SK-N-SH (cell line): Measurements from ENCODE around the gene R3HDM2. TPM values are rescaled to one million over a fixed set of nuclear protein-coding genes. Genes with fewer than 3 reads are reported as not detected.
A peak's percentile ranks its signal among the peaks of the same experiment; 100 is the strongest.

ENCODE experiments used
- CTCF ChIA-PET: fragments of 300-600, 350-600 bp; formaldehyde crosslinking; extraction: SDS; loops from one replicate; lab custom pipeline; 2021; lab: Yijun Ruan, JAX
- POLR2A ChIA-PET: fragments of 350-600 bp; sonication (Branson Sonifier 250); formaldehyde crosslinking; extraction: SDS; loops from one replicate; lab custom pipeline; 2020; ENCODE audit warnings: antibody characterized with exemption, inconsistent platforms; lab: Yijun Ruan, JAX
- DNase-seq: peaks from one replicate; pipeline ENCODE4 v3.0.0; 2012
- H2AFZ ChIP-seq: fragments of 200-600 bp; sonication (generic); 2 replicates; pipeline ENCODE4 v1.8.1; 2016; ENCODE audit warnings: antibody characterized with exemption, mild to moderate bottlenecking, low read depth
- H3F3A ChIP-seq: fragments of 200-600 bp; sonication (generic); replicated peaks from 2 replicates; pipeline ENCODE3; 2016; ENCODE audit warnings: antibody characterized with exemption, mild to moderate bottlenecking; ENCODE audit not compliant: insufficient read depth
- H3K27ac ChIP-seq, 2 experiments: fragments of 200-500 bp in 1 of 2; fragments of 200-600 bp in 1 of 2; sonication (Bioruptor generic) in 1 of 2; sonication (generic), shearing (Covaris generic) in 1 of 2; 2 replicates each; pipeline versions ENCODE4 v1.5.1 to v1.6.1; 2014 to 2016; ENCODE audit warnings: low read depth in 2 of 2, inconsistent platforms in 1 of 2, low read length in 1 of 2, mild to moderate bottlenecking in 1 of 2, mixed read lengths in 1 of 2
- H3K27me3 ChIP-seq: fragments of 200-600 bp; sonication (generic), shearing (Covaris generic); 2 replicates; pipeline ENCODE4 v1.6.1; 2016; ENCODE audit warnings: mixed run types; ENCODE audit not compliant: insufficient read depth
- H3K36me3 ChIP-seq, 2 experiments: fragments of 200-500 bp in 1 of 2; fragments of 200-600 bp in 1 of 2; sonication (Bioruptor generic) in 1 of 2; sonication (generic) in 1 of 2; replicated peaks in 1 of 2; 2 replicates each; pipeline versions ENCODE3 to v1.5.1; 2014 to 2016; ENCODE audit warnings: low read length in 1 of 2, mild to moderate bottlenecking in 1 of 2; ENCODE audit not compliant: insufficient read depth in 2 of 2, control insufficient read depth in 1 of 2
- H3K4me1 ChIP-seq, 2 experiments: fragments of 200-500 bp in 1 of 2; fragments of 200-600 bp in 1 of 2; sonication (Bioruptor generic) in 1 of 2; sonication (generic), shearing (Covaris generic) in 1 of 2; 2 replicates each; pipeline versions ENCODE4 v1.5.1 to v1.6.1; 2014 to 2016; ENCODE audit warnings: low read depth in 1 of 2, low read length in 1 of 2, mixed run types in 1 of 2; ENCODE audit not compliant: insufficient read depth in 2 of 2, control insufficient read depth in 1 of 2
- H3K4me2 ChIP-seq: fragments of 200-600 bp; sonication (generic), shearing (Covaris generic); 2 replicates; pipeline ENCODE4 v1.6.1; 2017; ENCODE audit warnings: mixed run types
- H3K4me3 ChIP-seq, 2 experiments: fragments of 200-500 bp in 1 of 2; fragments of 200-600 bp in 1 of 2; sonication (Bioruptor generic) in 1 of 2; sonication (generic), shearing (Covaris generic) in 1 of 2; 2 replicates each; pipeline versions ENCODE4 v1.5.1 to v1.8.1; 2014 to 2016; ENCODE audit warnings: low read depth in 2 of 2, inconsistent platforms in 1 of 2, low read length in 1 of 2, mild to moderate bottlenecking in 1 of 2, mixed read lengths in 1 of 2, moderate library complexity in 1 of 2
- H3K79me2 ChIP-seq: fragments of 200-600 bp; sonication (generic); 2 replicates; pipeline ENCODE4 v1.8.1; 2017; ENCODE audit warnings: mild to moderate bottlenecking; ENCODE audit not compliant: insufficient read depth
- H3K9ac ChIP-seq: fragments of 200-600 bp; sonication (generic); 2 replicates; pipeline ENCODE4 v1.6.1; 2017; ENCODE audit warnings: mixed run types
- H3K9me2 ChIP-seq: fragments of 200-600 bp; sonication (generic); 2 replicates; pipeline ENCODE4 v1.6.1; 2017; ENCODE audit warnings: mixed run types
- H3K9me3 ChIP-seq: fragments of 200-600 bp; sonication (generic); 2 replicates; pipeline ENCODE4 v1.6.1; 2017; ENCODE audit warnings: mixed run types, mild to moderate bottlenecking, moderate library complexity
- H4K20me1 ChIP-seq: fragments of 200-600 bp; sonication (generic); 2 replicates; pipeline ENCODE4 v1.6.1; 2017; ENCODE audit warnings: mild to moderate bottlenecking, mixed run types; ENCODE audit not compliant: insufficient read depth
- CTCF ChIP-seq: fragments of 200-600 bp; sonication (generic); IDR thresholded peaks from 2 replicates; pipeline ENCODE4 v1.6.1; 2017; ENCODE audit warnings: antibody characterized with exemption, mild to moderate bottlenecking, moderate library complexity
- ELF1 ChIP-seq: IDR thresholded peaks from 2 replicates; pipeline ENCODE4 v1.4.0; 2012
- FOSL2 ChIP-seq: IDR thresholded peaks from 2 replicates; pipeline ENCODE4 v1.4.0; 2012; ENCODE audit warnings: low read depth, mild to moderate bottlenecking, moderate library complexity, borderline replicate concordance
- FOXM1 ChIP-seq: IDR thresholded peaks from 2 replicates; pipeline ENCODE4 v1.4.0; 2012; ENCODE audit warnings: low read depth, mild to moderate bottlenecking
- NRF1 ChIP-seq: IDR thresholded peaks from 2 replicates; pipeline ENCODE4 v1.6.1; 2012; ENCODE audit warnings: low read depth, mild to moderate bottlenecking, low read length
- RAD21 ChIP-seq: IDR thresholded peaks from 2 replicates; pipeline ENCODE4 v1.6.1; 2012; ENCODE audit warnings: mild to moderate bottlenecking, low read length
- RCOR1 ChIP-seq: fragments of 150-350 bp; IDR thresholded peaks from 2 replicates; pipeline ENCODE4 v1.6.1; 2017; ENCODE audit warnings: antibody characterized with exemption, low read length
- RFX5 ChIP-seq: IDR thresholded peaks from 2 replicates; pipeline ENCODE4 v1.6.1; 2012; ENCODE audit warnings: mild to moderate bottlenecking, improper control_type of control experiment, low read length
- SIN3A ChIP-seq: IDR thresholded peaks from 2 replicates; pipeline ENCODE4 v1.6.1; 2012; ENCODE audit warnings: low read depth, mild to moderate bottlenecking, low read length, moderate library complexity, borderline replicate concordance
- SMC3 ChIP-seq: IDR thresholded peaks from 2 replicates; pipeline ENCODE4 v1.6.1; 2012; ENCODE audit warnings: low read depth, low read length, improper control_type of control experiment
- TAF1 ChIP-seq: IDR thresholded peaks from 2 replicates; pipeline ENCODE4 v1.6.1; 2012; ENCODE audit warnings: low read depth, mild to moderate bottlenecking, low read length, moderate library complexity, borderline replicate concordance
- USF2 ChIP-seq: fragments of 150-350 bp; IDR thresholded peaks from 2 replicates; pipeline ENCODE4 v1.6.1; 2017; ENCODE audit warnings: antibody characterized with exemption, low read length, low read depth, borderline replicate concordance
- ZBTB33 ChIP-seq: IDR thresholded peaks from 2 replicates; pipeline ENCODE4 v1.4.0; 2012; ENCODE audit warnings: low read depth, borderline replicate concordance
- WGBS: methylation state at CpG from one replicate; pipeline ENCODE4 v1.1.6; 2017; ENCODE audit warnings: low lambda C conversion rate; 5-methylcytosine and 5-hydroxymethylcytosine counted together
- polyA plus RNA-seq, 3 experiments: library from polyadenylated mRNA; depleted of rRNA; stranded (reverse); fragments of >200 nt; gene quantifications; 2 replicates each; pipeline ENCODE4 v1.2.3, GENCODE V29; 2012
- TF ChIP-seq, protein P1 (sequence below): IDR thresholded peaks from 2 replicates; pipeline ENCODE4; 2012

The R3HDM2 gene
- polyA plus RNA-seq, 1 of the 3 experiments (the other 2 are of a cell fraction), result 23.1 TPM

DNA sequence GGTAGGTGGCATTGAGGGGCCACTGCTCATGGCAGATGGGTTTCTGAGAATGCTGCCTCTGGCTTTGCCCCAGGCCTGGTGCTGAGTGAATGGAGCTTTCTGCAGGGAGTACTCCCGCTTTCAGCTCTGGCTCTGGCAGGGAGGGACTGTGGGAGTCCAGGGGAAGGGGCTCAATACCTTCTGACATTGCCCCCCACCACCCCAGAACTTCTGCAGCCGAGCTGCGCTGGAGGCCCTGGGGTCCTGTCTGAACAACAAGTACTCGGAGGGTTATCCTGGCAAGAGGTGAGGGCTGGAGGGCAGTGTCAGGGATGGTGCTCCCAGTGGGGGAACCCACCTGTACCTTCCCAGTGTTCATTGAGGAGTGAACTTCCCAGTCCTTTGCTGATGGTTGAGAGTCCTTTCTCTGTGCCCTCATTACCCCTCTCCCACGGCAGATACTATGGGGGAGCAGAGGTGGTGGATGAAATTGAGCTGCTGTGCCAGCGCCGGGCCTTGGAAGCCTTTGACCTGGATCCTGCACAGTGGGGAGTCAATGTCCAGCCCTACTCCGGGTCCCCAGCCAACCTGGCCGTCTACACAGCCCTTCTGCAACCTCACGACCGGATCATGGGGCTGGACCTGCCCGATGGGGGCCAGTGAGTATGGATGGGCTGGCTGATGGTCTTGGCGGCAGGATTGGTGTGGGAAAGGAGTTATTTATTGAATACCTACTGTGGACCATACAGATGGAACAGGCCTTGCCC is 199.4 kb downstream of the R3HDM2 start:
- Histone ChIP-seq H4K20me1 (no peaks in the 10 kb centered on the region), H3K27me3 (no peaks in the 10 kb centered on the region), H3F3A (no peaks in the 10 kb centered on the region), H3K4me2 (peak overlapping the region; percentile 98), H3K4me3 (peak overlapping the region; percentile 88 to 94; a peak in 3 of 4 replicates), H3K4me1 (peaks cover 0 to 31% of the 10 kb centered on the region in 2 experiments; a peak in 1 of 4 replicates), H2AFZ (no peak overlapping the region), H3K9me2 (no peaks in the 10 kb centered on the region), H3K9ac (peak overlapping the region; percentile 96; the same call in 1 of the 2 replicates), H3K27ac (no peak overlapping the region), H3K36me3 (peaks cover 22 to 37% of the 10 kb centered on the region in 2 experiments), H3K79me2 (peaks cover 28% of the 10 kb centered on the region), H3K9me3 (no peaks in the 10 kb centered on the region)
- TF ChIP-seq CTCF (no peak), TAF1 (no peak), FOSL2 (no peak)
- CTCF ChIA-PET, result interaction anchor here (1.7 to 31.5 kb wide), 4 partner anchors 9 to 231 kb away, joined by 5 to 937 read pairs (median 140); partner anchors contain the start of gene NXPH4
- 98% methylated on average over 9 of the region's 13 CpGs for WGBS
- POLR2A ChIA-PET, result interaction anchor here (2.6 kb wide), 1 partner anchor 9 kb away, joined by 43 read pairs; no protein-coding TSS in a partner anchor
- DNase-seq, result no peak

DNA sequence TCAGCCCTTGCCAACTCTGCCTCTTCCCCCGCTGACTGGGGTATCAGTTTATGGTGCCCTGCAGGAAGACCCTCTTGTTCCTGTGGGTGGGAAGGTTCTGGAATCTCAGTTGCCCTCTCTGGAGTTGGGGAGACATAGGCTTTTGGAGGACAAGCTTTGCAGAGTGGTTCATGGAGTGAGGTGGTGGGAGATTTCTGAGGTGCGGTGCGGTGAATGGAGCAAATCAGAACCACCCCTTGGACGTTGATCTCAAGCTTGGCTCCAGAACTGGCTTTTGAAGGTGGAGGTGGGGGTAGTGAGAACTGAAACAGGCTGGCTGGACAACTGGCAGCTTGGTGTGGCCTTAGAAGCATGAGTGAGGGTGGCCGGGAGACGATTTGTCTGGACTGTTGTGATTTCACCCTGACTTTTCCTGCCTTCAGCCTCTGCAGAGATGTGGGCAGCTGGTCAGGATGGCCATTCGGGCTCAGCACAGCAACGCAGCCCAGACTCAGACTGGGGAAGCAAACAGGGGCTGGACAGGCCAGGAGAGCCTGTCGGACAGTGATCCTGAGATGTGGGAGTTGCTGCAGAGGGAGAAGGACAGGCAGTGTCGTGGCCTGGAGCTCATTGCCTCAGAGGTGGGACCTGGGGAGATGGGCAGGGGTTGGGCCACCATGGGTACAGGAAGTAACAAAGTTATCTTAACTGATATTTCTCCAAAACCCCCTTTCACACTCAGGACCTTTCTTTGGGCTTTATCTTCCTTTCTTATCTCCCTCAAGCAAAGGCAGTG is 200.3 kb downstream of the R3HDM2 start:
- Histone ChIP-seq H4K20me1 (no peaks in the 10 kb centered on the region), H3F3A (no peaks in the 10 kb centered on the region), H3K4me3 (peak overlapping the region; percentile 88 to 94), H2AFZ (no peak overlapping the region), H3K9ac (peak overlapping the region; percentile 96), H3K9me2 (no peaks in the 10 kb centered on the region), H3K9me3 (no peaks in the 10 kb centered on the region), H3K4me2 (peak overlapping the region; percentile 98), H3K27me3 (no peaks in the 10 kb centered on the region), H3K79me2 (peaks cover 28% of the 10 kb centered on the region), H3K27ac (peak overlapping the region; percentile 75 to 87), H3K4me1 (peaks cover 0 to 31% of the 10 kb centered on the region in 2 experiments; a peak in 1 of 4 replicates), H3K36me3 (peaks cover 22 to 37% of the 10 kb centered on the region in 2 experiments)
- ChIA-PET CTCF (interaction anchor here (0.9 to 31.5 kb wide), 7 partner anchors 10 to 232 kb away, joined by 3 to 937 read pairs (median 6); partner anchors contain the start of gene NXPH4), POLR2A (interaction anchor here (1.2 to 2.6 kb wide), 3 partner anchors 10 to 289 kb away, joined by 3 to 43 read pairs (median 9); no protein-coding TSS in a partner anchor)
- 68% methylated on average over 8 of the region's 10 CpGs for WGBS
- no peak for DNase-seq
- TF ChIP-seq USF2, result no peak
- no peak for TF ChIP-seq NRF1
- no peak for TF ChIP-seq RAD21
- TF ChIP-seq ELF1, result no peak
- TF ChIP-seq RCOR1, result no peak
- TF ChIP-seq, protein P1, sequence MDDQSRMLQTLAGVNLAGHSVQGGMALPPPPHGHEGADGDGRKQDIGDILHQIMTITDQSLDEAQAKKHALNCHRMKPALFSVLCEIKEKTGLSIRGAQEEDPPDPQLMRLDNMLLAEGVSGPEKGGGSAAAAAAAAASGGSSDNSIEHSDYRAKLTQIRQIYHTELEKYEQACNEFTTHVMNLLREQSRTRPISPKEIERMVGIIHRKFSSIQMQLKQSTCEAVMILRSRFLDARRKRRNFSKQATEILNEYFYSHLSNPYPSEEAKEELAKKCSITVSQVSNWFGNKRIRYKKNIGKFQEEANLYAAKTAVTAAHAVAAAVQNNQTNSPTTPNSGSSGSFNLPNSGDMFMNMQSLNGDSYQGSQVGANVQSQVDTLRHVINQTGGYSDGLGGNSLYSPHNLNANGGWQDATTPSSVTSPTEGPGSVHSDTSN, result no peak
- no peak for TF ChIP-seq SMC3
- TF ChIP-seq SIN3A, result no peak
- TF ChIP-seq FOXM1, result no peak
- no peak for TF ChIP-seq RFX5
- TF ChIP-seq ZBTB33, result no peak
